ENCODE data around the gene SPOCD1. TPM values are rescaled to one million over a fixed set of nuclear protein-coding genes. Genes with fewer than 3 reads are reported as not detected.
A peak's percentile ranks its signal among the peaks of the same experiment; 100 is the strongest.

SPOCD1 gene
- total RNA-seq, 1 donor from 2014 or later, result not detected

GRCh38 chr1:31759298-31760023, 56.4 kb downstream of the SPOCD1 start:
- H3K9me3 ChIP-seq (ENCODE audit: control insufficient read depth in 3 of 3, low read length in 3 of 3), result no peaks in the 10 kb centered on the region
- H3K27me3 ChIP-seq (ENCODE audit: control insufficient read depth in 3 of 3, insufficient read depth in 3 of 3, low read length in 3 of 3), result peaks cover 25 to 34% (median 27%) of the 10 kb centered on the region in 3 donors
- no peak overlapping the region for H3K4me3 ChIP-seq (ENCODE audit: low read length in 3 of 3)
- peaks cover 22 to 43% (median 36%) of the 10 kb centered on the region in 3 donors for H3K4me1 ChIP-seq (ENCODE audit: control insufficient read depth in 3 of 3, insufficient read depth in 3 of 3, low read length in 3 of 3)
- no peak overlapping the region for H3K27ac ChIP-seq (ENCODE audit: low read depth, low read length)
- no peaks in the 10 kb centered on the region for H3K36me3 ChIP-seq (ENCODE audit: control insufficient read depth in 3 of 3, insufficient read depth in 3 of 3, low read length in 3 of 3)
- no peak overlapping the region for H3K9ac ChIP-seq (ENCODE audit: low read depth in 1 of 3, low read length in 3 of 3)

- peaks cover 25 to 34% (median 27%) of the 10 kb centered on the region in 3 donors for H3K27me3 ChIP-seq (ENCODE audit: control insufficient read depth in 3 of 3, insufficient read depth in 3 of 3, low read length in 3 of 3)
- H3K9ac ChIP-seq (ENCODE audit: low read depth in 1 of 3, low read length in 3 of 3), result no peak overlapping the region
- H3K9me3 ChIP-seq (ENCODE audit: control insufficient read depth in 3 of 3, low read length in 3 of 3), result no peaks in the 10 kb centered on the region
- H3K36me3 ChIP-seq (ENCODE audit: control insufficient read depth in 3 of 3, insufficient read depth in 3 of 3, low read length in 3 of 3), result no peaks in the 10 kb centered on the region
- H3K4me3 ChIP-seq (ENCODE audit: low read length in 3 of 3), result no peak overlapping the region
- H3K27ac ChIP-seq (ENCODE audit: low read depth, low read length), result no peak overlapping the region
- peaks cover 27 to 48% (median 41%) of the 10 kb centered on the region in 3 donors for H3K4me1 ChIP-seq (ENCODE audit: control insufficient read depth in 3 of 3, insufficient read depth in 3 of 3, low read length in 3 of 3)
Observed at GRCh38 chr1:31758823-31759222, 57.0 kb downstream of the SPOCD1 start.

GRCh38 chr1:31757989-31758388, 57.8 kb downstream of the SPOCD1 start:
- no peak overlapping the region for H3K4me3 ChIP-seq (ENCODE audit: low read length in 3 of 3)
- H3K27me3 ChIP-seq (ENCODE audit: control insufficient read depth in 3 of 3, insufficient read depth in 3 of 3, low read length in 3 of 3), result peaks cover 19 to 30% (median 21%) of the 10 kb centered on the region in 3 donors
- no peak overlapping the region for H3K27ac ChIP-seq (ENCODE audit: low read depth, low read length)
- no peak overlapping the region for H3K9ac ChIP-seq (ENCODE audit: low read depth in 1 of 3, low read length in 3 of 3)
- H3K36me3 ChIP-seq (ENCODE audit: control insufficient read depth in 3 of 3, insufficient read depth in 3 of 3, low read length in 3 of 3), result no peaks in the 10 kb centered on the region
- H3K9me3 ChIP-seq (ENCODE audit: control insufficient read depth in 3 of 3, low read length in 3 of 3), result no peaks in the 10 kb centered on the region
- peaks cover 31 to 53% (median 44%) of the 10 kb centered on the region in 3 donors for H3K4me1 ChIP-seq (ENCODE audit: control insufficient read depth in 3 of 3, insufficient read depth in 3 of 3, low read length in 3 of 3)

- no peak overlapping the region for H3K9ac ChIP-seq (ENCODE audit: low read depth in 1 of 3, low read length in 3 of 3)
- no peak overlapping the region for H3K4me3 ChIP-seq (ENCODE audit: low read length in 3 of 3)
- no peaks in the 10 kb centered on the region for H3K36me3 ChIP-seq (ENCODE audit: control insufficient read depth in 3 of 3, insufficient read depth in 3 of 3, low read length in 3 of 3)
- H3K27me3 ChIP-seq (ENCODE audit: control insufficient read depth in 3 of 3, insufficient read depth in 3 of 3, low read length in 3 of 3), result peaks cover 13 to 24% (median 14%) of the 10 kb centered on the region in 3 donors
- H3K27ac ChIP-seq (ENCODE audit: low read depth, low read length), result no peak overlapping the region
- H3K4me1 ChIP-seq (ENCODE audit: control insufficient read depth in 3 of 3, insufficient read depth in 3 of 3, low read length in 3 of 3), result peaks cover 31 to 55% (median 43%) of the 10 kb centered on the region in 3 donors
- H3K9me3 ChIP-seq (ENCODE audit: control insufficient read depth in 3 of 3, low read length in 3 of 3), result no peaks in the 10 kb centered on the region
Observed at GRCh38 chr1:31757204-31757679, 58.6 kb downstream of the SPOCD1 start.

- Histone ChIP-seq H3K27ac (ENCODE audit: low read depth, low read length) (no peak overlapping the region), H3K9me3 (ENCODE audit: control insufficient read depth in 3 of 3, low read length in 3 of 3) (no peaks in the 10 kb centered on the region), H3K9ac (ENCODE audit: low read depth in 1 of 3, low read length in 3 of 3) (peak overlapping the region in 1 of 3 donors; percentile 33), H3K36me3 (ENCODE audit: control insufficient read depth in 3 of 3, insufficient read depth in 3 of 3, low read length in 3 of 3) (no peaks in the 10 kb centered on the region), H3K4me1 (ENCODE audit: control insufficient read depth in 3 of 3, insufficient read depth in 3 of 3, low read length in 3 of 3) (peaks cover 31 to 55% (median 40%) of the 10 kb centered on the region in 3 donors), H3K27me3 (ENCODE audit: control insufficient read depth in 3 of 3, insufficient read depth in 3 of 3, low read length in 3 of 3) (peaks cover 7 to 17% (median 7%) of the 10 kb centered on the region in 3 donors), H3K4me3 (ENCODE audit: low read length in 3 of 3) (no peak overlapping the region)
Observed at GRCh38 chr1:31756578-31756977, 59.2 kb downstream of the SPOCD1 start.

- Histone ChIP-seq H3K4me1 (ENCODE audit: control insufficient read depth in 3 of 3, insufficient read depth in 3 of 3, low read length in 3 of 3) (peaks cover 31 to 53% (median 36%) of the 10 kb centered on the region in 3 donors), H3K4me3 (ENCODE audit: low read length in 3 of 3) (no peak overlapping the region), H3K9ac (ENCODE audit: low read depth in 1 of 3, low read length in 3 of 3) (peak overlapping the region in 1 of 3 donors; percentile 33), H3K27me3 (ENCODE audit: control insufficient read depth in 3 of 3, insufficient read depth in 3 of 3, low read length in 3 of 3) (peaks cover under 1 to 11% (median under 1%) of the 10 kb centered on the region in 3 donors), H3K27ac (ENCODE audit: low read depth, low read length) (no peak overlapping the region), H3K9me3 (ENCODE audit: control insufficient read depth in 3 of 3, low read length in 3 of 3) (no peaks in the 10 kb centered on the region), H3K36me3 (ENCODE audit: control insufficient read depth in 3 of 3, insufficient read depth in 3 of 3, low read length in 3 of 3) (no peaks in the 10 kb centered on the region)
Observed at GRCh38 chr1:31755850-31756492, 59.9 kb downstream of the SPOCD1 start.

GRCh38 chr1:31755197-31755611, 60.6 kb downstream of the SPOCD1 start:
- Histone ChIP-seq H3K9me3 (ENCODE audit: control insufficient read depth in 3 of 3, low read length in 3 of 3) (no peaks in the 10 kb centered on the region), H3K9ac (ENCODE audit: low read depth in 1 of 3, low read length in 3 of 3) (peak overlapping the region in 1 of 3 donors; percentile 45), H3K4me3 (ENCODE audit: low read length in 3 of 3) (no peak overlapping the region), H3K27me3 (ENCODE audit: control insufficient read depth in 3 of 3, insufficient read depth in 3 of 3, low read length in 3 of 3) (peaks cover 0 to 8% (median 0%) of the 10 kb centered on the region in 3 donors), H3K27ac (ENCODE audit: low read depth, low read length) (no peak overlapping the region), H3K4me1 (ENCODE audit: control insufficient read depth in 3 of 3, insufficient read depth in 3 of 3, low read length in 3 of 3) (peaks cover 29 to 57% (median 40%) of the 10 kb centered on the region in 3 donors), H3K36me3 (ENCODE audit: control insufficient read depth in 3 of 3, insufficient read depth in 3 of 3, low read length in 3 of 3) (no peaks in the 10 kb centered on the region)

GRCh38 chr1:31754397-31754796, 61.4 kb downstream of the SPOCD1 start:
- Histone ChIP-seq H3K4me1 (ENCODE audit: control insufficient read depth in 3 of 3, insufficient read depth in 3 of 3, low read length in 3 of 3) (peaks cover 29 to 59% (median 40%) of the 10 kb centered on the region in 3 donors), H3K4me3 (ENCODE audit: low read length in 3 of 3) (peak overlapping the region in 2 of 3 donors; percentile 27 to 29), H3K9ac (ENCODE audit: low read depth in 1 of 3, low read length in 3 of 3) (no peak overlapping the region), H3K27me3 (ENCODE audit: control insufficient read depth in 3 of 3, insufficient read depth in 3 of 3, low read length in 3 of 3) (peaks cover 0 to 4% (median 0%) of the 10 kb centered on the region in 3 donors), H3K27ac (ENCODE audit: low read depth, low read length) (peak overlapping the region; percentile 79), H3K36me3 (ENCODE audit: control insufficient read depth in 3 of 3, insufficient read depth in 3 of 3, low read length in 3 of 3) (no peaks in the 10 kb centered on the region), H3K9me3 (ENCODE audit: control insufficient read depth in 3 of 3, low read length in 3 of 3) (no peaks in the 10 kb centered on the region)

- H3K4me3 ChIP-seq (ENCODE audit: low read length in 3 of 3), result peak overlapping the region; percentile 30 to 52 (median 50)
- H3K4me1 ChIP-seq (ENCODE audit: control insufficient read depth in 3 of 3, insufficient read depth in 3 of 3, low read length in 3 of 3), result peaks cover 29 to 59% (median 40%) of the 10 kb centered on the region in 3 donors
- peak overlapping the region; percentile 79 for H3K27ac ChIP-seq (ENCODE audit: low read depth, low read length)
- H3K9me3 ChIP-seq (ENCODE audit: control insufficient read depth in 3 of 3, low read length in 3 of 3), result no peaks in the 10 kb centered on the region
- no peaks in the 10 kb centered on the region for H3K36me3 ChIP-seq (ENCODE audit: control insufficient read depth in 3 of 3, insufficient read depth in 3 of 3, low read length in 3 of 3)
- H3K27me3 ChIP-seq (ENCODE audit: control insufficient read depth in 3 of 3, insufficient read depth in 3 of 3, low read length in 3 of 3), result no peaks in the 10 kb centered on the region
- H3K9ac ChIP-seq (ENCODE audit: low read depth in 1 of 3, low read length in 3 of 3), result peak overlapping the region in 2 of 3 donors; percentile 6 to 50
Observed at GRCh38 chr1:31753707-31754349, 62.0 kb downstream of the SPOCD1 start.

All from skeletal muscle tissue (tissue), 4 donors.